Body of pancreas (tissue), 4 donors: ENCODE measurements around the gene CRACDL.

Experiments used
- POLR2A ChIP-seq, 3 donors: fragments of 450-650 bp; IDR thresholded peaks; one replicate each; pipeline ENCODE4 v1.6.1; 2016; ENCODE audit warnings: antibody characterized with exemption in 3 of 3, mild to moderate bottlenecking in 2 of 3
- TF ChIP-seq, protein P1 (sequence below), 7 experiments: fragments of 450-650 bp in 4 of 7; fragments of 200-600 bp in 3 of 7; sonication (generic) in 3 of 7; IDR thresholded peaks; one replicate each; pipeline ENCODE4 v1.5.1; 2016 to 2019; ENCODE audit warnings: antibody characterized with exemption in 7 of 7

DNA sequence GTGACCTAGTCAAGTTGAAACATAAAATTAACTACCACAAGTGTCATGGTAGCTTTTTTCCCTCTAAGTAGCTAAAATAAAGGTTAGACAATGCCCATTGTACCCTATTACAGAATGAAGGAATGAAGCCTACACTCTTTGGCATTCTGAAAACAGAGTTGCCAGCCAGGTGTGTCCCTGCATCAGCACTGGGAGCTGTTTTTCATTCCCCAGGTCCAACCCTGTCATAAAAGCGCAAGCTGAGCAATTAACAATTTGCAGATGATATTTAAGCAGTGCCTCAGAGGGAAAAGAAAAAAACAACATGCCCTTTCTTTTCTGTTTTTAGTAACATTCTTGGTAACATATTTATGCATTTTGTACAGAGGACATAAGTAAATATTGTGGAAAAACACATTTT is 158.3 kb downstream of the CRACDL start:
- TF ChIP-seq, protein P1, sequence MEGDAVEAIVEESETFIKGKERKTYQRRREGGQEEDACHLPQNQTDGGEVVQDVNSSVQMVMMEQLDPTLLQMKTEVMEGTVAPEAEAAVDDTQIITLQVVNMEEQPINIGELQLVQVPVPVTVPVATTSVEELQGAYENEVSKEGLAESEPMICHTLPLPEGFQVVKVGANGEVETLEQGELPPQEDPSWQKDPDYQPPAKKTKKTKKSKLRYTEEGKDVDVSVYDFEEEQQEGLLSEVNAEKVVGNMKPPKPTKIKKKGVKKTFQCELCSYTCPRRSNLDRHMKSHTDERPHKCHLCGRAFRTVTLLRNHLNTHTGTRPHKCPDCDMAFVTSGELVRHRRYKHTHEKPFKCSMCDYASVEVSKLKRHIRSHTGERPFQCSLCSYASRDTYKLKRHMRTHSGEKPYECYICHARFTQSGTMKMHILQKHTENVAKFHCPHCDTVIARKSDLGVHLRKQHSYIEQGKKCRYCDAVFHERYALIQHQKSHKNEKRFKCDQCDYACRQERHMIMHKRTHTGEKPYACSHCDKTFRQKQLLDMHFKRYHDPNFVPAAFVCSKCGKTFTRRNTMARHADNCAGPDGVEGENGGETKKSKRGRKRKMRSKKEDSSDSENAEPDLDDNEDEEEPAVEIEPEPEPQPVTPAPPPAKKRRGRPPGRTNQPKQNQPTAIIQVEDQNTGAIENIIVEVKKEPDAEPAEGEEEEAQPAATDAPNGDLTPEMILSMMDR (IDR thresholded peaks at IDR 0.05), result no peak
- TF ChIP-seq POLR2A (IDR thresholded peaks at IDR 0.05), result no peak
